Cardiac muscle cell (in vitro differentiated cells and primary cell): ENCODE data around the gene EMILIN2. TPM values are rescaled to one million over a fixed set of nuclear protein-coding genes. Genes with fewer than 3 reads are reported as not detected.

ENCODE experiments used
- DNase-seq, 2 donors: peaks; one replicate each; pipeline versions ENCODE4 v3.0.0 to v3.0.0-alpha.2; 2010 to 2017; ENCODE audit warnings: low read depth in 1 of 2, low spot score in 1 of 2
- H3K27ac ChIP-seq: fragments of 200-600 bp; sonication (generic); 2 replicates; pipeline ENCODE4 v1.5.1; 2016
- H3K27me3 ChIP-seq: fragments of 200-600 bp; sonication (generic); 2 replicates; pipeline ENCODE4 v1.6.0; 2016; ENCODE audit warnings: control low read depth
- H3K36me3 ChIP-seq: fragments of 200-600 bp; sonication (generic); 2 replicates; pipeline ENCODE4 v1.5.1; 2016; ENCODE audit warnings: control low read depth
- H3K4me1 ChIP-seq: fragments of 200-600 bp; sonication (generic); 2 replicates; pipeline ENCODE4 v1.8.1; 2017; ENCODE audit warnings: low read depth, mild to moderate bottlenecking, mixed run types
- H3K4me3 ChIP-seq: fragments of 200-600 bp; sonication (generic); 2 replicates; pipeline ENCODE4 v1.5.1; 2016; ENCODE audit warnings: mild to moderate bottlenecking
- H3K9me3 ChIP-seq: fragments of 200-600 bp; sonication (generic); 2 replicates; pipeline ENCODE4 v1.5.1; 2017; ENCODE audit warnings: low read depth, mild to moderate bottlenecking, control low read depth
- polyA plus RNA-seq: library from polyadenylated mRNA; unstranded; fragments of >200 nt; fragmentation: Nextera tagmentation; extraction: Ambion mirVana; gene quantifications from 2 replicates; pipeline ENCODE4 v1.2.1, GENCODE V29; 2016
- total RNA-seq: library from RNA; depleted of rRNA; stranded (reverse); fragments of >200 nt; gene quantifications from 2 replicates; pipeline ENCODE4 v1.2.3, GENCODE V29; 2016
- TF ChIP-seq, protein P1 (sequence below): IDR thresholded peaks from 2 replicates; pipeline ENCODE4 v1.5.1; 2012; ENCODE audit warnings: low read depth, mild to moderate bottlenecking, low read length

Gene EMILIN2
- total and polyA plus RNA-seq, 2 experiments from 2014 or later = 96.8 to 134 TPM

DNA sequence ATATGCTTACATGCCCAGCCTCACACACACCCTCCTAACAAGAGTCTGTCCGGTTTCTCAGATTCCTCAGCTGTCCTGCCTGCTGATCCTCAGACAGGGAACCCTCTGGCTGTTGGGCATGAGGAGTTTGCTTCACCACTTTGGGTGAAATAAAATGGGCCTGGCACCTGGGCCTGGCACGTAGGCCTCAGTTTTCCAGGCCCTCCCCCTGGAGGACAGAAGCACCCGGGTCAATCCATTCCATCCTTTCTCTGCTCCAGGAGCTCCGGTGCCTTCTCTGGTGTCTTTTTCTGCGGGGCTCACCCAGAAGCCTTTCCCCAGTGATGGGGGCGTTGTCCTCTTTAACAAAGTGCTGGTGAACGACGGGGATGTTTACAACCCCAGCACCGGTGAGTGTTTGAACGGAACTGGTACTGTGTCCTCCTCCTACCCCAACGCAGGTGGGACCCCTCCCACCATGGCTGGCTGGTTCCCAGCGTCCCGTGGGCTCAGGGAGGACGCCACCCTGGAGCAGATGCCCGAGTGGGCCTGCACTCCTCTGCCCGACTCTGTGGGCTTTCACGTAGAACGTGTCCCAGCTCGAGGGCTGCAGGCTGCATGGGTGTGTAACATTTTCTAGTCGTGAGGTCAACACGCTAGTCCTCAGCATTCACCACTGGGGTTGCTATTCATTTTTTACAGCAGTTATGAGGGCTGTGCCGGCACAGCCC lies 62.8 kb downstream of the EMILIN2 start:
- no peaks in the 10 kb centered on the region for H3K27me3 ChIP-seq
- H3K36me3 ChIP-seq = peaks cover 29% of the 10 kb centered on the region
- no peak for DNase-seq
- peak overlapping the region; percentile 23 for H3K27ac ChIP-seq
- TF ChIP-seq, protein P1, sequence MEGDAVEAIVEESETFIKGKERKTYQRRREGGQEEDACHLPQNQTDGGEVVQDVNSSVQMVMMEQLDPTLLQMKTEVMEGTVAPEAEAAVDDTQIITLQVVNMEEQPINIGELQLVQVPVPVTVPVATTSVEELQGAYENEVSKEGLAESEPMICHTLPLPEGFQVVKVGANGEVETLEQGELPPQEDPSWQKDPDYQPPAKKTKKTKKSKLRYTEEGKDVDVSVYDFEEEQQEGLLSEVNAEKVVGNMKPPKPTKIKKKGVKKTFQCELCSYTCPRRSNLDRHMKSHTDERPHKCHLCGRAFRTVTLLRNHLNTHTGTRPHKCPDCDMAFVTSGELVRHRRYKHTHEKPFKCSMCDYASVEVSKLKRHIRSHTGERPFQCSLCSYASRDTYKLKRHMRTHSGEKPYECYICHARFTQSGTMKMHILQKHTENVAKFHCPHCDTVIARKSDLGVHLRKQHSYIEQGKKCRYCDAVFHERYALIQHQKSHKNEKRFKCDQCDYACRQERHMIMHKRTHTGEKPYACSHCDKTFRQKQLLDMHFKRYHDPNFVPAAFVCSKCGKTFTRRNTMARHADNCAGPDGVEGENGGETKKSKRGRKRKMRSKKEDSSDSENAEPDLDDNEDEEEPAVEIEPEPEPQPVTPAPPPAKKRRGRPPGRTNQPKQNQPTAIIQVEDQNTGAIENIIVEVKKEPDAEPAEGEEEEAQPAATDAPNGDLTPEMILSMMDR = no peak
- no peak overlapping the region for H3K4me3 ChIP-seq
- H3K4me1 ChIP-seq = no peaks in the 10 kb centered on the region
- no peaks in the 10 kb centered on the region for H3K9me3 ChIP-seq

DNA sequence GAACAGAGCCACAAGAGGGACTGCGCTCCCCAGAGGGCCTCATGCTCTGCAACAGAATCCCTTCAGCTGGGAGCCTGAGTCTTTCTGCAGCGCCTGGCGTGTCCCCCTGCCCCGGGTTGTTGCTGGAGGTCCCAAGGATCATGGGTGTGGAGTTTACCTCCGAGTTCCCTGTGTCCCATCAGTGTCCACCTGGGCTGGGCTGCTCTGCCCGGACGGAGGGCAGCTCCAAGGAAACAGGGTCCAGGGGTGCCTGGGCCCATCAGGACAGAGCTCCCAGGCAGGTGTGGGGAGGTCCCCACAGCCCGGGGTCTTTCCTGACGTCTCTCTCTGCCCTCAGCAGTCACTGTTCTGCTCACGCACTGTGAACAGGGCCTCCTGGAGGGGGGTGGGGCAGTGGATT lies 63.5 kb downstream of the EMILIN2 start:
- Histone ChIP-seq H3K36me3 (peaks cover 32% of the 10 kb centered on the region), H3K4me3 (no peak overlapping the region), H3K27ac (peak overlapping the region; percentile 50), H3K27me3 (no peaks in the 10 kb centered on the region), H3K9me3 (no peaks in the 10 kb centered on the region), H3K4me1 (no peaks in the 10 kb centered on the region)
- TF ChIP-seq, protein P1 = no peak
- no peak for DNase-seq

GRCh38 chr18:2910751-2911425 lies 64.1 kb downstream of the EMILIN2 start:
- Histone ChIP-seq H3K36me3 (peaks cover 36% of the 10 kb centered on the region), H3K4me3 (no peak overlapping the region), H3K4me1 (no peaks in the 10 kb centered on the region), H3K27me3 (no peaks in the 10 kb centered on the region), H3K27ac (peak overlapping the region; percentile 50), H3K9me3 (no peaks in the 10 kb centered on the region)
- DNase-seq = no peak
- TF ChIP-seq, protein P1 = no peak

DNA sequence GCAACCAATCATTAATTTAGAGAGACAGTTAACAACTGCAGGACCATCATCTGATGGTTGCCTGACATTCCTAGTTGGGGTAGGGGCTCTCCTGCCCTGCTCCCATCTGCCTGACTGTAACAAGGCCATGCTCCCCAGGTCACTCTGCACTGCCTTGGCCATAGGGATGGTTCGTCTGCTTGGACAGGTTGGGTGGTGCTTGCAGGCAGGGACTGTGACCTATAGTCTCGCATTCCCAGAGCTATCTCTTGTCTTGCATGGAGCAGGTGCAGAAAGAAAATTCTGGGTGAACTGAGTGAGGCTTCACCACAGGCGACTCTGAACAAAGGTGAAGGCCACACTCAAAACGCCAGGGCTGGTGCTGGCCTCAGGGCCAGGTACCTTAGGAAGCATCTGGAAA lies 64.7 kb downstream of the EMILIN2 start:
- Histone ChIP-seq H3K9me3 (no peaks in the 10 kb centered on the region), H3K4me3 (no peak overlapping the region), H3K27me3 (no peaks in the 10 kb centered on the region), H3K36me3 (peaks cover 43% of the 10 kb centered on the region), H3K4me1 (no peaks in the 10 kb centered on the region), H3K27ac (no peak overlapping the region)
- DNase-seq = no peak
- TF ChIP-seq, protein P1 = no peak

- Histone ChIP-seq H3K4me1 (no peaks in the 10 kb centered on the region), H3K27ac (peak overlapping the region; percentile 72), H3K9me3 (no peaks in the 10 kb centered on the region), H3K27me3 (no peaks in the 10 kb centered on the region), H3K36me3 (peaks cover 48% of the 10 kb centered on the region), H3K4me3 (no peak overlapping the region)
- TF ChIP-seq, protein P1 = no peak
- no peak for DNase-seq
These were observed 65.8 kb downstream of the EMILIN2 start for GRCh38 chr18:2912357-2913299.
